Stimulated activated CD4-positive, alpha-beta T cell treated with anti-CD3 and anti-CD28 coated beads, Interleukin-2, amount 100 ng/mL, for 48 hours (primary cell): ENCODE results near the gene ALDOA.
A peak's percentile ranks its signal among the peaks of the same experiment; 100 is the strongest.
"Not testable (repeated sequence)": the region's sequence is repeated elsewhere in the genome, so short reads cannot be mapped to it uniquely, and the experiment has no call there.

Experiments
- DNase-seq, 2 donors: peaks; one replicate each; pipeline ENCODE4 v3.0.0-alpha.2; 2020

Gene ALDOA

GRCh38 chr16:30065102-30065942 lies at the start of gene ALDOA:
TSS of gene ALDOA (plus strand) at chr16:30065760. CDS start at chr16:30066898, 1,138 bp downstream.
- DNase-seq = peak; percentile 94 to 95

- DNase-seq = no peak
Measured at GRCh38 chr16:30016555-30017276, 48.8 kb upstream of the ALDOA start.

GRCh38 chr16:30017277-30017656 lies 48.3 kb upstream of the ALDOA start:
- DNase-seq = no peak

- not testable (repeated sequence) for DNase-seq
Measured at GRCh38 chr16:30017937-30018336, 47.6 kb upstream of the ALDOA start.

- DNase-seq = no peak
Measured at GRCh38 chr16:30018731-30019158, 46.8 kb upstream of the ALDOA start.

GRCh38 chr16:30022887-30023286 lies 42.7 kb upstream of the ALDOA start, which contains the start of gene C16orf92:
TSS of gene C16orf92 (plus strand) at chr16:30023198. CDS start at chr16:30023341, 143 bp downstream.
- DNase-seq = no peak

GRCh38 chr16:30023586-30023985 lies 42.0 kb upstream of the ALDOA start:
- no peak for DNase-seq

- no peak for DNase-seq
Measured at GRCh38 chr16:30024451-30024850, 41.1 kb upstream of the ALDOA start.

GRCh38 chr16:30025156-30025555 lies 40.4 kb upstream of the ALDOA start:
- DNase-seq = no peak

- no peak for DNase-seq
Measured at GRCh38 chr16:30025574-30025973, 40.0 kb upstream of the ALDOA start.

GRCh38 chr16:30026449-30026848 lies 39.1 kb upstream of the ALDOA start:
- DNase-seq = no peak

GRCh38 chr16:30027588-30028437 lies 37.7 kb upstream of the ALDOA start:
- no peak for DNase-seq

- peak in 1 of 2 donors; percentile 32 for DNase-seq
Measured at GRCh38 chr16:30028438-30029076, 37.0 kb upstream of the ALDOA start.

- no peak for DNase-seq
Measured at GRCh38 chr16:30030011-30030685, 35.4 kb upstream of the ALDOA start.

- no peak for DNase-seq
Measured at GRCh38 chr16:30030841-30031413, 34.6 kb upstream of the ALDOA start, which contains the start of gene TLCD3B. TSS of gene TLCD3B (minus strand) at chr16:30031271. CDS start at chr16:30030527, 744 bp downstream.

GRCh38 chr16:30031477-30031918 lies 34.1 kb upstream of the ALDOA start:
- DNase-seq = no peak

GRCh38 chr16:30032083-30032819 lies 33.3 kb upstream of the ALDOA start:
- peak; percentile 62 to 64 for DNase-seq

- DNase-seq = no peak
Measured at GRCh38 chr16:30033270-30033669, 32.3 kb upstream of the ALDOA start.

GRCh38 chr16:30040221-30040620 lies 25.3 kb upstream of the ALDOA start:
- no peak for DNase-seq

- not testable (repeated sequence) for DNase-seq
Measured at GRCh38 chr16:30040690-30041089, 24.9 kb upstream of the ALDOA start.

- no peak for DNase-seq
Measured at GRCh38 chr16:30041841-30042240, 23.7 kb upstream of the ALDOA start.
